Stimulated activated CD4-positive, alpha-beta T cell treated with anti-CD3 and anti-CD28 coated beads, TNF-alpha, amount 100 ng/mL, for 24 hours (primary cell): ENCODE data around the gene GFOD1.
"Not testable (repeated sequence)": the region's sequence is repeated elsewhere in the genome, so short reads cannot be mapped to it uniquely, and the experiment has no call there.

ENCODE experiments used
- DNase-seq, 3 experiments: peaks; one replicate each; pipeline ENCODE4 v3.0.0-alpha.2; 2020; ENCODE audit warnings: low read depth in 3 of 3

GFOD1 gene

GRCh38 chr6:13355043-13355945, 132.1 kb downstream of the GFOD1 start:
- DNase-seq: no peak

- DNase-seq: no peak
Observed at GRCh38 chr6:13354331-13355042, 132.9 kb downstream of the GFOD1 start.

- DNase-seq: no peak
Observed at GRCh38 chr6:13352165-13352564, 135.2 kb downstream of the GFOD1 start.

GRCh38 chr6:13351271-13351670, 136.1 kb downstream of the GFOD1 start:
- DNase-seq: no peak

GRCh38 chr6:13349811-13350506, 137.4 kb downstream of the GFOD1 start:
- no peak for DNase-seq

- no peak for DNase-seq
Observed at GRCh38 chr6:13348334-13349113, 138.9 kb downstream of the GFOD1 start.

- DNase-seq: no peak
Observed at GRCh38 chr6:13346245-13346644, 141.2 kb downstream of the GFOD1 start.

GRCh38 chr6:13342414-13343019, 144.9 kb downstream of the GFOD1 start:
- DNase-seq: no peak

- DNase-seq: no peak
Observed at GRCh38 chr6:13339863-13340630, 147.4 kb downstream of the GFOD1 start.

- DNase-seq: no peak
Observed at GRCh38 chr6:13338038-13338437, 149.4 kb downstream of the GFOD1 start.

- peak; percentile 59 to 83 (median 60) for DNase-seq
Observed at GRCh38 chr6:13336553-13336952, 150.8 kb downstream of the GFOD1 start.

- no peak for DNase-seq
Observed at GRCh38 chr6:13334953-13335352, 152.4 kb downstream of the GFOD1 start.

- no peak for DNase-seq
Observed at GRCh38 chr6:13332349-13332706, 155.1 kb downstream of the GFOD1 start.

GRCh38 chr6:13331516-13332348, 155.7 kb downstream of the GFOD1 start:
- DNase-seq: no peak

GRCh38 chr6:13328875-13329183, 158.6 kb downstream of the GFOD1 start:
- DNase-seq: no peak

- DNase-seq: peak; percentile 81 to 92 (median 85)
Observed at GRCh38 chr6:13328076-13328874, 159.1 kb downstream of the GFOD1 start, which contains the start of gene TBC1D7. Gene TBC1D7 (minus strand): TSS chr6:13328537. CDS start chr6:13326898, 1,639 bp downstream.

GRCh38 chr6:13327691-13328075, 159.7 kb downstream of the GFOD1 start:
- DNase-seq: no peak

- DNase-seq: not testable (repeated sequence)
Observed at GRCh38 chr6:13326031-13326586, 161.3 kb downstream of the GFOD1 start.
